Measurements from ENCODE around the gene ADPRM. TPM values are rescaled to one million over a fixed set of nuclear protein-coding genes. Genes with fewer than 3 reads are reported as not detected.
"Not testable (repeated sequence)": the region's sequence is repeated elsewhere in the genome, so short reads cannot be mapped to it uniquely, and the experiment has no call there.

Gene ADPRM
- total and polyA plus RNA-seq, 11 donors: 2.1 to 7.2 (median 4.2) TPM

- no peak for TF ChIP-seq CTCF (IDR thresholded peaks at IDR 0.05)
- no peak for TF ChIP-seq POLR2A (IDR thresholded peaks at IDR 0.05)
- no peak for ATAC-seq
- Histone ChIP-seq H3K27me3 (no peaks in the 10 kb centered on the region), H3K27ac (no peak overlapping the region), H3K4me1 (peaks cover 0 to 11% (median 4%) of the 10 kb centered on the region in 12 donors), H3K36me3 (peaks cover 0 to 2% (median 0%) of the 10 kb centered on the region in 9 donors), H3K4me3 (no peak overlapping the region), H3K9me3 (no peaks in the 10 kb centered on the region)
- no peak for DNase-seq
- intact Hi-C loops (cut with DNase I): loop anchor here in 2 of 10 donors (5.0 to 10.0 kb wide), 2 partner anchors 39 to 413 kb away; no protein-coding TSS in a partner anchor
- 96 to 97% (median 96%) methylated on average over 6 of the region's 6 CpGs for WGBS, 4 donors
Observed at GRCh38 chr17:10731408-10731879, 34.0 kb downstream of the ADPRM start.

GRCh38 chr17:10732121-10732520, 34.7 kb downstream of the ADPRM start:
- H3K36me3 ChIP-seq, ATAC-seq, H3K27me3 ChIP-seq, H3K9me3 ChIP-seq, H3K4me3 ChIP-seq, H3K27ac ChIP-seq, DNase-seq: not testable (repeated sequence)
- WGBS, 4 donors: 87 to 94% (median 91%) methylated on average over 6 of the region's 6 CpGs
- H3K4me1 ChIP-seq: peaks cover 0 to 11% (median 4%) of the 10 kb centered on the region in 12 donors
- intact Hi-C loops (cut with DNase I): loop anchor here in 2 of 10 donors (5.0 to 10.0 kb wide), 2 partner anchors 40 to 413 kb away; no protein-coding TSS in a partner anchor

DNA sequence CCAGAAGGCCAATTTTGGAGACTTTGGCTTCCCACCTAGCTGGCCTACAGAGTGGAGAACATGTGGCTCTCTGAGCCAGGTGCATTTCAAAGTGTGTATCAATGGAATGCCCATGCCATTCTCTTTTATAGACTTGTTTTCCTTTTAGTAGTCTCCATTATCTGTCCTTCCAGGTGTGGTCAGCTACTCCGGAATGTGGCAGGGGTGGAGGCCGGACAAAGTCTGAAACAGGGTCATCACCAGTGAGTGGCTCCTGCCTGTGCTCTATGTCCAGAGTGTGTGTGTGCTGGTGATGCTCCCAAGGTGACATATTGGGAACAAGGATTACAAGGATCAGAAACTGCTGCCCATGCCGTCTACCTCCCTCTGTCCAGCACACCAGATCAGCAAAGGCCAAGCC, 36.3 kb downstream of the ADPRM start:
- Histone ChIP-seq H3K9me3 (no peaks in the 10 kb centered on the region), H3K27me3 (no peaks in the 10 kb centered on the region), H3K4me1 (peaks cover 0 to 11% (median 5%) of the 10 kb centered on the region in 12 donors), H3K4me3 (no peak overlapping the region), H3K27ac (no peak overlapping the region), H3K36me3 (no peaks in the 10 kb centered on the region)
- 86 to 90% (median 89%) methylated on average over 3 of the region's 3 CpGs for WGBS, 4 donors
- ATAC-seq (no peak), DNase-seq (no peak)
- TF ChIP-seq CTCF (IDR thresholded peaks at IDR 0.05): no peak
- TF ChIP-seq POLR2A (IDR thresholded peaks at IDR 0.05): no peak
- intact Hi-C loops (cut with DNase I): loop anchor here in 2 of 10 donors (5.0 to 10.0 kb wide), 2 partner anchors 41 to 411 kb away; no protein-coding TSS in a partner anchor

GRCh38 chr17:10735251-10735650, 37.9 kb downstream of the ADPRM start:
- Histone ChIP-seq H3K4me3 (no peak overlapping the region), H3K36me3 (no peaks in the 10 kb centered on the region), H3K27me3 (no peaks in the 10 kb centered on the region), H3K9me3 (no peaks in the 10 kb centered on the region), H3K27ac (no peak overlapping the region), H3K4me1 (peaks cover 0 to 8% (median 3%) of the 10 kb centered on the region in 12 donors)
- TF ChIP-seq CTCF (IDR thresholded peaks at IDR 0.05) (no peak), POLR2A (IDR thresholded peaks at IDR 0.05) (no peak)
- ATAC-seq (no peak), DNase-seq (no peak)
- WGBS, 4 donors: 64 to 75% (median 71%) methylated on average over 2 of the region's 2 CpGs
- intact Hi-C loops (cut with DNase I): loop anchor here in 4 of 10 donors (5.0 to 10.0 kb wide), 3 partner anchors 407 to 412 kb away; no protein-coding TSS in a partner anchor

Measured in heart left ventricle (tissue), 16 donors.